ENCODE results near the gene MACROD2. TPM values are rescaled to one million over a fixed set of nuclear protein-coding genes. Genes with fewer than 3 reads are reported as not detected.

Gene MACROD2
- total RNA-seq, 4 donors from 2014 or later: 8.7 to 17.8 (median 10.8) TPM

DNA sequence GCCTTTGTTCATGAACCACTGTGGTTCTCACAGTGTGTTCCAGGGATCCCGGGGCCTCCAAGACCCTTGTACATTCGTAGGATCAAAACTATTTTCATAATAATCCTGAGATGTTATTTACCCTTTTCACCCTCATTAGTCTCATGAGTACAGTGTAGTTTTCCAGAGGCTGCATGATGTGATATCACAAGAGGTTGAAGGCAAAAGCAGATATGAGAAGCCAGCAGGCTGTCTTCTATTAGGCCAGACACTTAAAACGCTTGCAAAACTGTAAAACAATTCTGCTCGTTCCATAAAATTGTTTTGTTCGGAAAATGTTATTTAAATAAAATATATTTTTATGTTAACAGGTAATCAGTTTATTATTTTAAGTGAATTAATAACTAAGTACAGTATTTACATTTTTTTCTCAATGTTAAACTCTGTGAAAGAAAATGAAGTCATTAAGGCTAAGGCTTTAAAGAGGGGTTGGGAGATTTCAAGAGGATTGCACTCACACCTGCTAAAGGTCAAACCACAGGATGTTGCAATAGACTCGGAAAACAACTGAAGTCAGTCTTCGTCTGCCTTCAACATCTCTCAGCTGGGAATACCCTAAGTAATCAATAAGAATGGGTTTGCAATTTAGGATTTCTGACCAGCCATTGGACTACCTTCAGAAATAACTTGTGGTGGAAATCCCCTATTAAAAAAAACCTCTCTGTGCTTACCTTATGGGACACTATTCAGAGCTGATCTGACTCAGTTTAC lies 2103.7 kb downstream of the MACROD2 start:
- intact Hi-C loops (cut with DNase I): no loop called here
- DNase-seq: no peak

DNA sequence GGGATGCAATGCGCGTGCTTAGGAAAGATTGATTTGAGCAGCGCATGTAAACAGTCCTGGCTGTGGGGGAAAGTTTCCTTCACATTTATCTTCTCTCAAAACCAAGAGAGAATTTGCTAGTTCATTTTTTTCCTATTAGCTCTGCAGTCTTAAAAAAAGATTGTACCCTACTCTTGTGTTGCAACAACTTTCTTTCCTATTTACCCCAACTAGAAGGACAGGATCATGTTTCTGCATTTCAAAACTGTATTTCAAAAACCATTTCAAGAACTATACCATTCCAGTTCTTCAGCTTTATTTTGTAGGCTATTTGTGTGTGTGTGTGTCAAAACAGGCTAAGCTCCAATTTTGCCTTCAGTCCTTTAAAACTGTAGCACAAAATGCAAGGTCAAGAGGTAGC lies 2104.8 kb downstream of the MACROD2 start:
- no peak overlapping the region for H3K27ac ChIP-seq
- no peak overlapping the region for H3K4me3 ChIP-seq (replicated peaks in 1 of 3)
- H3K9me3 ChIP-seq: no peaks in the 10 kb centered on the region
- intact Hi-C loops (cut with DNase I): no loop called here
- no peaks in the 10 kb centered on the region for H3K27me3 ChIP-seq
- no peak for TF ChIP-seq POLR2A (IDR thresholded peaks at IDR 0.05)
- TF ChIP-seq, protein P1, sequence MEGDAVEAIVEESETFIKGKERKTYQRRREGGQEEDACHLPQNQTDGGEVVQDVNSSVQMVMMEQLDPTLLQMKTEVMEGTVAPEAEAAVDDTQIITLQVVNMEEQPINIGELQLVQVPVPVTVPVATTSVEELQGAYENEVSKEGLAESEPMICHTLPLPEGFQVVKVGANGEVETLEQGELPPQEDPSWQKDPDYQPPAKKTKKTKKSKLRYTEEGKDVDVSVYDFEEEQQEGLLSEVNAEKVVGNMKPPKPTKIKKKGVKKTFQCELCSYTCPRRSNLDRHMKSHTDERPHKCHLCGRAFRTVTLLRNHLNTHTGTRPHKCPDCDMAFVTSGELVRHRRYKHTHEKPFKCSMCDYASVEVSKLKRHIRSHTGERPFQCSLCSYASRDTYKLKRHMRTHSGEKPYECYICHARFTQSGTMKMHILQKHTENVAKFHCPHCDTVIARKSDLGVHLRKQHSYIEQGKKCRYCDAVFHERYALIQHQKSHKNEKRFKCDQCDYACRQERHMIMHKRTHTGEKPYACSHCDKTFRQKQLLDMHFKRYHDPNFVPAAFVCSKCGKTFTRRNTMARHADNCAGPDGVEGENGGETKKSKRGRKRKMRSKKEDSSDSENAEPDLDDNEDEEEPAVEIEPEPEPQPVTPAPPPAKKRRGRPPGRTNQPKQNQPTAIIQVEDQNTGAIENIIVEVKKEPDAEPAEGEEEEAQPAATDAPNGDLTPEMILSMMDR (IDR thresholded peaks at IDR 0.05): no peak
- peaks cover 6 to 16% of the 10 kb centered on the region in 2 donors for H3K4me1 ChIP-seq
- DNase-seq: no peak
- no peaks in the 10 kb centered on the region for H3K36me3 ChIP-seq
- WGBS, 2 donors: 92 to 98% methylated on average over 3 of the region's 3 CpGs

More for the DNA sequence above, 2103.7 kb downstream of the MACROD2 start:
- H3K27ac ChIP-seq: no peak overlapping the region
- H3K4me1 ChIP-seq: peaks cover 6 to 16% of the 10 kb centered on the region in 2 donors
- TF ChIP-seq, protein P1 (IDR thresholded peaks at IDR 0.05): no peak
- TF ChIP-seq POLR2A (IDR thresholded peaks at IDR 0.05): no peak
- H3K9me3 ChIP-seq: no peaks in the 10 kb centered on the region
- H3K36me3 ChIP-seq: no peaks in the 10 kb centered on the region
- H3K27me3 ChIP-seq: no peaks in the 10 kb centered on the region
- 69 to 77% methylated on average over 7 of the region's 7 CpGs for WGBS, 2 donors
- no peak overlapping the region for H3K4me3 ChIP-seq (replicated peaks in 1 of 3)

DNA sequence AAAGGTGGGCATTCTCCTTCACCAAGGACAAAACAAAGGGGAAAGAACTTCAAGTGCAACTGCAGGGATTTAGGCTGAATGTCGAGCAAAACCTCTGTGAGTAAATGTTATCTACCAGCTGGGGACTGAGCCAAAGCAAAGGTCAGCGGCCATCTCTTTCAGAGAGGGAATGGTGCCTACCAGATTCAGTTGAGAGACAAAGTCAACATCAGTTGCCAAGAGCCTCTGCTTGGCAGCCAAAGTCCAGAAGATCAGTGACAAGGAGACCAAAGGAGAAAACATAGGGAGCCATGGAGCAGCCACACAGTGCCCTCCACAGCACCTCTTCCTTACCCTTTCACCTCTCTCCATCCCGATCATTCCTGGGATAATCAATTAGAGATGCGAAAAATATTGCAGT lies 2105.5 kb downstream of the MACROD2 start:
- Histone ChIP-seq H3K36me3 (no peaks in the 10 kb centered on the region), H3K4me1 (peaks cover 6 to 16% of the 10 kb centered on the region in 2 donors), H3K9me3 (no peaks in the 10 kb centered on the region), H3K4me3 (replicated peaks in 1 of 3) (no peak overlapping the region), H3K27me3 (no peaks in the 10 kb centered on the region), H3K27ac (no peak overlapping the region)
- WGBS, 2 donors: 78 to 85% methylated on average over 4 of the region's 4 CpGs
- TF ChIP-seq, protein P1 (IDR thresholded peaks at IDR 0.05): no peak
- no peak for TF ChIP-seq POLR2A (IDR thresholded peaks at IDR 0.05)
- intact Hi-C loops (cut with DNase I): no loop called here
- DNase-seq: no peak

Small RNA genes within 50 kb of the gene (small RNA-seq; reads per million reads assigned to genes)
- not detected for gene RN7SL864P
- not detected for gene RNA5SP475
- not detected for gene RNU6-1159P
- gene RNU6-115P: not detected
- not detected for gene RNU6-228P
- not detected for gene RNU6-278P
- gene RPS3P1: not detected

Other genes starting within 250 kb of the MACROD2 start
- 10 to 100 TPM; 10.0 to 11.9 (median 10.8) TPM for gene ESF1, start 210.6 kb upstream of the MACROD2 start, total RNA-seq
- gene NDUFAF5, start 210.5 kb upstream of the MACROD2 start, total RNA-seq: 10 to 100 TPM; 11.9 to 15.7 (median 14.7) TPM
- not detected for gene SEL1L2, start 4.9 kb upstream of the MACROD2 start, total RNA-seq